ENCODE measurements around the gene SSH2. TPM values are rescaled to one million over a fixed set of nuclear protein-coding genes. Genes with fewer than 3 reads are reported as not detected.
A peak's percentile ranks its signal among the peaks of the same experiment; 100 is the strongest.

The SSH2 gene
- total and polyA plus RNA-seq, 9 of the 15 experiments (the other 6 are each of a cell fraction or from before 2014, with no cell fraction given): 3.9 to 16.1 (median 10.2) TPM

DNA sequence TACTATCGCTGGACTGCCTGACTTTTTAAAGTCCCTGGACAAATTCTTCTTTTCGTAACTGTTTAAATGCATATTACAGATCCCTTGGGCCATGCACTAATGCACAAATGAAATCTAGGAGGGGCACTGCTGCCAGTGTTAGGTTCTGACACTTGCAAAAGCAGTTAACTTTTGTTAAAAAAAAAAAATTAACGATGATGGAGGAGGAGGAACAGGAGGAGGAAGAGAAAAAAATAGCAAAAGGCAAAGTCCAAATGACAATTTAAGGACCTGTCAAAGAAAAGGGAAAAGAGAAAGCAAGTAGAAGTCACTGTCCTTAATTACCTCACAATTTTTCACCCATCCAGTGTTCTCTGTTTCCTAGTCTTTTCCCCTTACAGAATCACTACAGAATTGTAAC is 209.5 kb downstream of the SSH2 start (continued):
- TF ChIP-seq CTBP1 (IDR thresholded peaks at IDR 0.05; ENCODE audit: borderline replicate concordance) (no peak), HDGF (IDR thresholded peaks at IDR 0.05) (no peak), CBX5 (IDR thresholded peaks at IDR 0.05; ENCODE audit: borderline replicate concordance, low read depth) (no peak), ZNF764 (CRISPR knock-in tag; IDR thresholded peaks at IDR 0.05; ENCODE audit: low read depth) (no peak)
- TF ChIP-seq, protein P1, sequence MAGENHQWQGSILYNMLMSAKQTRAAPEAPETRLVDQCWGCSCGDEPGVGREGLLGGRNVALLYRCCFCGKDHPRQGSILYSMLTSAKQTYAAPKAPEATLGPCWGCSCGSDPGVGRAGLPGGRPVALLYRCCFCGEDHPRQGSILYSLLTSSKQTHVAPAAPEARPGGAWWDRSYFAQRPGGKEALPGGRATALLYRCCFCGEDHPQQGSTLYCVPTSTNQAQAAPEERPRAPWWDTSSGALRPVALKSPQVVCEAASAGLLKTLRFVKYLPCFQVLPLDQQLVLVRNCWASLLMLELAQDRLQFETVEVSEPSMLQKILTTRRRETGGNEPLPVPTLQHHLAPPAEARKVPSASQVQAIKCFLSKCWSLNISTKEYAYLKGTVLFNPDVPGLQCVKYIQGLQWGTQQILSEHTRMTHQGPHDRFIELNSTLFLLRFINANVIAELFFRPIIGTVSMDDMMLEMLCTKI (IDR thresholded peaks at IDR 0.05; ENCODE audit: partially characterized antibody): no peak
- TF ChIP-seq, protein P2, sequence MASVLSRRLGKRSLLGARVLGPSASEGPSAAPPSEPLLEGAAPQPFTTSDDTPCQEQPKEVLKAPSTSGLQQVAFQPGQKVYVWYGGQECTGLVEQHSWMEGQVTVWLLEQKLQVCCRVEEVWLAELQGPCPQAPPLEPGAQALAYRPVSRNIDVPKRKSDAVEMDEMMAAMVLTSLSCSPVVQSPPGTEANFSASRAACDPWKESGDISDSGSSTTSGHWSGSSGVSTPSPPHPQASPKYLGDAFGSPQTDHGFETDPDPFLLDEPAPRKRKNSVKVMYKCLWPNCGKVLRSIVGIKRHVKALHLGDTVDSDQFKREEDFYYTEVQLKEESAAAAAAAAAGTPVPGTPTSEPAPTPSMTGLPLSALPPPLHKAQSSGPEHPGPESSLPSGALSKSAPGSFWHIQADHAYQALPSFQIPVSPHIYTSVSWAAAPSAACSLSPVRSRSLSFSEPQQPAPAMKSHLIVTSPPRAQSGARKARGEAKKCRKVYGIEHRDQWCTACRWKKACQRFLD (CRISPR knock-in tag; IDR thresholded peaks at IDR 0.05): no peak
- TF ChIP-seq, protein P3, sequence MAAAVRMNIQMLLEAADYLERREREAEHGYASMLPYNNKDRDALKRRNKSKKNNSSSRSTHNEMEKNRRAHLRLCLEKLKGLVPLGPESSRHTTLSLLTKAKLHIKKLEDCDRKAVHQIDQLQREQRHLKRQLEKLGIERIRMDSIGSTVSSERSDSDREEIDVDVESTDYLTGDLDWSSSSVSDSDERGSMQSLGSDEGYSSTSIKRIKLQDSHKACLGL (CRISPR knock-in tag; IDR thresholded peaks at IDR 0.05; ENCODE audit: borderline replicate concordance, poor library complexity, severe bottlenecking): no peak

DNA sequence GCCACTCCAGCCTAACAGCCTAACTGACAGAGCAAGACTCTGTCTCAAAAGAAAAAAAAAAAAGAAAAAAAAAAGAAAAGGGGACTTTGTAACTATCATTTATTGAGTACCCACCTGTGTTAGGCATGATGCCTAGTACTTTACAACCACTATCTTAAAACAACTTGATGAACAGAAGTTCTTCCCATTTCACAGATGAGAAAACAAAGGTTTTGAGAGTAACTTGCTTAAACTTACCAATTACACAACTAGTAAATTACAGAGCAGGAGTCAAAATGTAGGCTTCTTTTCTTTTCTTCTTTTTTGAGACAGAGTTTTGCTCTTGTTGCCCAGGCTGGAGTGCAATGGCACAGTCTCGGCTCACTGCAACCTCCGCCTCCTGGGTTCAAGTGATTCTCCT is 210.6 kb downstream of the SSH2 start:
- Histone ChIP-seq H3K36me3 (ENCODE audit: control insufficient read depth, insufficient read depth, low read length) (no peaks in the 10 kb centered on the region), H3K4me2 (ENCODE audit: insufficient read depth, low read length) (no peak overlapping the region), H3K9me1 (ENCODE audit: control insufficient read depth, insufficient read depth, low read length) (no peaks in the 10 kb centered on the region), H2AFZ (ENCODE audit: low read depth, low read length) (no peak overlapping the region), H3K9ac (ENCODE audit: insufficient read depth in 1 of 2, low read depth in 2 of 2, low read length in 2 of 2) (no peak overlapping the region), H3K79me2 (ENCODE audit: control insufficient read depth, insufficient read depth, low read length) (0 out of 3 replicates have a peak, but pooled peaks cover 2% of the 10 kb centered on the region), H3K9me3 (replicated peaks; ENCODE audit: control insufficient read depth, insufficient read depth, low read depth, low read length) (no peaks in the 10 kb centered on the region), H3K4me3 (no peak overlapping the region), H3K27ac (ENCODE audit: extremely low read depth, low read depth, low read length) (no peak overlapping the region), H3K4me1 (replicated peaks in 1 of 2; ENCODE audit: control insufficient read depth in 2 of 2, insufficient read depth in 2 of 2, low read length in 2 of 2) (peaks cover 15 to 46% of the 10 kb centered on the region in 2 experiments; a peak in 4 of 5 replicates), H4K20me1 (replicated peaks; ENCODE audit: control insufficient read depth, insufficient read depth, low read length) (no peaks in the 10 kb centered on the region), H3K27me3 (ENCODE audit: control insufficient read depth in 2 of 2, insufficient read depth in 2 of 2, low read length in 2 of 2) (no peaks in the 10 kb centered on the region)
- intact Hi-C loops (cut with micrococcal nuclease): no loop called here
- FAIRE-seq (no peak), ATAC-seq (no peak), DNase-seq (ENCODE audit: extremely low read depth in 1 of 4, low spot score in 3 of 4) (no peak)
- POLR2A ChIA-PET: no interaction called here
- in situ Hi-C loops (cut with MboI): no loop called here
- CTCF ChIA-PET (ENCODE audit: low intra/inter-chr PET ratio): no interaction called here
- BruUV-seq (replicated peaks): no TSS peak
- WGBS (ENCODE audit: insufficient coverage, low coverage, missing lambda C conversion rate): 100% methylated on average over 1 of the region's 2 CpGs
- TF ChIP-seq CHD4 (IDR thresholded peaks at IDR 0.05; ENCODE audit: insufficient read depth, insufficient replicate concordance, low read depth, low read length, poor library complexity, severe bottlenecking): no peak
- TF ChIP-seq RBM39 (optimal IDR thresholded peaks at IDR 0.05; ENCODE audit: low read depth, low read length): no peak
- TF ChIP-seq KAT8 (IDR thresholded peaks at IDR 0.05; ENCODE audit: low read depth): no peak
- TF ChIP-seq, protein P4, sequence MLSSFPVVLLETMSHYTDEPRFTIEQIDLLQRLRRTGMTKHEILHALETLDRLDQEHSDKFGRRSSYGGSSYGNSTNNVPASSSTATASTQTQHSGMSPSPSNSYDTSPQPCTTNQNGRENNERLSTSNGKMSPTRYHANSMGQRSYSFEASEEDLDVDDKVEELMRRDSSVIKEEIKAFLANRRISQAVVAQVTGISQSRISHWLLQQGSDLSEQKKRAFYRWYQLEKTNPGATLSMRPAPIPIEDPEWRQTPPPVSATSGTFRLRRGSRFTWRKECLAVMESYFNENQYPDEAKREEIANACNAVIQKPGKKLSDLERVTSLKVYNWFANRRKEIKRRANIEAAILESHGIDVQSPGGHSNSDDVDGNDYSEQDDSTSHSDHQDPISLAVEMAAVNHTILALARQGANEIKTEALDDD (IDR thresholded peaks at IDR 0.05): 0 out of 2 replicates have a peak, but pooled peaks have one; percentile 15
- TF ChIP-seq EHMT2 (IDR thresholded peaks at IDR 0.05): no peak
- peak; percentile 71 for TF ChIP-seq ADNP (tag; IDR thresholded peaks at IDR 0.05)
- TF ChIP-seq, protein P5, sequence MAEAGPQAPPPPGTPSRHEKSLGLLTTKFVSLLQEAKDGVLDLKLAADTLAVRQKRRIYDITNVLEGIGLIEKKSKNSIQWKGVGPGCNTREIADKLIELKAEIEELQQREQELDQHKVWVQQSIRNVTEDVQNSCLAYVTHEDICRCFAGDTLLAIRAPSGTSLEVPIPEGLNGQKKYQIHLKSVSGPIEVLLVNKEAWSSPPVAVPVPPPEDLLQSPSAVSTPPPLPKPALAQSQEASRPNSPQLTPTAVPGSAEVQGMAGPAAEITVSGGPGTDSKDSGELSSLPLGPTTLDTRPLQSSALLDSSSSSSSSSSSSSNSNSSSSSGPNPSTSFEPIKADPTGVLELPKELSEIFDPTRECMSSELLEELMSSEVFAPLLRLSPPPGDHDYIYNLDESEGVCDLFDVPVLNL (CRISPR knock-in tag; IDR thresholded peaks at IDR 0.05; ENCODE audit: low read depth): no peak
- no peak for TF ChIP-seq ZFX (CRISPR knock-in tag; IDR thresholded peaks at IDR 0.05)
- TF ChIP-seq TARDBP (IDR thresholded peaks at IDR 0.05): no peak
- TF ChIP-seq ZNF354B (CRISPR knock-in tag; IDR thresholded peaks at IDR 0.05): no peak
- no peak for TF ChIP-seq SMAD3 (CRISPR knock-in tag; conservative IDR thresholded peaks at IDR 0.05)
